ENCODE data around the gene GTPBP3.

GTPBP3 gene

GRCh38 chr19:17329366-17330261, 7.7 kb upstream of the GTPBP3 start:
- DNase-seq: no peak

GRCh38 chr19:17330262-17331044, 6.9 kb upstream of the GTPBP3 start:
- no peak for DNase-seq

GRCh38 chr19:17331045-17331558, 6.3 kb upstream of the GTPBP3 start:
- DNase-seq: no peak

GRCh38 chr19:17332360-17332676, 5.0 kb upstream of the GTPBP3 start:
- no peak for DNase-seq

- peak; percentile 64 for DNase-seq
Observed at GRCh38 chr19:17332677-17333581, 4.4 kb upstream of the GTPBP3 start.

- no peak for DNase-seq
Observed at GRCh38 chr19:17333611-17334413, 3.5 kb upstream of the GTPBP3 start.

- DNase-seq: peak; percentile 93
Observed at GRCh38 chr19:17334414-17335409, 2.6 kb upstream of the GTPBP3 start, which contains the start of gene ANO8. TSS of gene ANO8 (minus strand) at chr19:17334855. CDS start at chr19:17334670, 185 bp downstream.

- DNase-seq: no peak
Observed at GRCh38 chr19:17335575-17335974, 1.8 kb upstream of the GTPBP3 start.

- no peak for DNase-seq
Observed at GRCh38 chr19:17337675-17338432, 501 bp downstream of the GTPBP3 start.

GRCh38 chr19:17338433-17339078, 1.2 kb downstream of the GTPBP3 start:
- DNase-seq: no peak

- DNase-seq: no peak
Observed at GRCh38 chr19:17339088-17339741, 1.9 kb downstream of the GTPBP3 start.

GRCh38 chr19:17340302-17340870, 3.0 kb downstream of the GTPBP3 start:
- no peak for DNase-seq

- DNase-seq: no peak
Observed at GRCh38 chr19:17340871-17341357, 3.6 kb downstream of the GTPBP3 start.

- no peak for DNase-seq
Observed at GRCh38 chr19:17341386-17341785, 4.0 kb downstream of the GTPBP3 start.

GRCh38 chr19:17341845-17342244, 4.5 kb downstream of the GTPBP3 start:
- no peak for DNase-seq

- DNase-seq: peak; percentile 49
Observed at GRCh38 chr19:17346109-17346671, 8.8 kb downstream of the GTPBP3 start.

GRCh38 chr19:17347361-17347760, 10.0 kb downstream of the GTPBP3 start:
- DNase-seq: no peak

- DNase-seq: no peak
Observed at GRCh38 chr19:17347877-17348276, 10.5 kb downstream of the GTPBP3 start.
